ENCODE data around the gene NPAS2.

Gene NPAS2

GRCh38 chr2:100834221-100834620 is 14.3 kb downstream of the NPAS2 start:
- no peak for TF ChIP-seq CTCF (IDR thresholded peaks at IDR 0.05)

GRCh38 chr2:100835006-100835659 is 15.2 kb downstream of the NPAS2 start:
- no peak for TF ChIP-seq CTCF (IDR thresholded peaks at IDR 0.05)

GRCh38 chr2:100840519-100840918 is 20.6 kb downstream of the NPAS2 start:
- no peak for TF ChIP-seq CTCF (IDR thresholded peaks at IDR 0.05)

GRCh38 chr2:100842241-100842922 is 22.4 kb downstream of the NPAS2 start:
- TF ChIP-seq CTCF (IDR thresholded peaks at IDR 0.05), result no peak

GRCh38 chr2:100844514-100844913 is 24.6 kb downstream of the NPAS2 start:
- no peak for TF ChIP-seq CTCF (IDR thresholded peaks at IDR 0.05)

- TF ChIP-seq CTCF (IDR thresholded peaks at IDR 0.05), result no peak
Observed at GRCh38 chr2:100845141-100845991, 25.4 kb downstream of the NPAS2 start.

GRCh38 chr2:100846716-100847115 is 26.8 kb downstream of the NPAS2 start:
- TF ChIP-seq CTCF (IDR thresholded peaks at IDR 0.05), result no peak
